ENCODE measurements around the gene MPP2.

- TF ChIP-seq CTCF (IDR thresholded peaks at IDR 0.05) (no peak), ZFX (IDR thresholded peaks at IDR 0.05; ENCODE audit: borderline replicate concordance) (no peak)
Observed at GRCh38 chr17:43918026-43918389, 10.7 kb upstream of the MPP2 start.

Data from 22Rv1 (cell line).